SU-DHL-6 (cell line): ENCODE data around the gene KIF3A.

Source experiments
- H2AFZ ChIP-seq: fragments of 200-600 bp; sonication (generic); 2 replicates; pipeline ENCODE4 v1.6.1; 2014; ENCODE audit warnings: low read depth, mild to moderate bottlenecking, moderate library complexity, mixed read lengths, antibody characterized with exemption, low read length; ENCODE audit not compliant: severe bottlenecking
- H3F3A ChIP-seq: fragments of 200-600 bp; shearing (Covaris generic); 2 replicates; pipeline ENCODE4 v1.6.0; 2016; ENCODE audit warnings: antibody characterized with exemption, mild to moderate bottlenecking; ENCODE audit not compliant: insufficient read depth
- H3K27ac ChIP-seq: fragments of 200-600 bp; sonication (generic); 2 replicates; pipeline ENCODE4 v1.5.1; 2016; ENCODE audit warnings: low read depth, mild to moderate bottlenecking, low read length, moderate library complexity, mixed read lengths
- H3K27me3 ChIP-seq: fragments of 200-600 bp; sonication (generic), shearing (Covaris generic); 2 replicates; pipeline ENCODE4 v1.6.0; 2014; ENCODE audit warnings: mild to moderate bottlenecking, low read length
- H3K36me3 ChIP-seq: fragments of 200-600 bp; sonication (generic); 2 replicates; pipeline ENCODE4 v1.6.1; 2014; ENCODE audit warnings: mild to moderate bottlenecking, low read length, mixed read lengths
- H3K4me2 ChIP-seq: fragments of 300-600, 200-600 bp; shearing (Covaris generic), sonication (generic); 2 replicates; pipeline ENCODE4 v1.6.0; 2014; ENCODE audit warnings: low read length, low read depth, mild to moderate bottlenecking; ENCODE audit not compliant: poor library complexity, severe bottlenecking
- H3K4me3 ChIP-seq: fragments of 200-600 bp; sonication (generic); 2 replicates; pipeline ENCODE4 v1.5.1; 2014; ENCODE audit warnings: antibody characterized with exemption, low read length, mild to moderate bottlenecking, mixed read lengths; ENCODE audit not compliant: insufficient read depth, poor library complexity, severe bottlenecking
- H3K79me2 ChIP-seq: fragments of 200-600 bp; sonication (generic); 2 replicates; pipeline ENCODE4 v1.6.1; 2014; ENCODE audit warnings: mild to moderate bottlenecking, low read length, moderate library complexity; ENCODE audit not compliant: insufficient read depth
- H3K9ac ChIP-seq: fragments of 200-600 bp; sonication (generic); 2 replicates; pipeline ENCODE4 v1.7.0; 2014; ENCODE audit warnings: mild to moderate bottlenecking, low read length
- H3K9me2 ChIP-seq: fragments of 200-600 bp; sonication (generic); replicated peaks from 2 replicates; pipeline ENCODE4 v1.6.1; 2014; ENCODE audit warnings: low read length; ENCODE audit not compliant: insufficient read depth
- H3K9me3 ChIP-seq: fragments of 200-600 bp; sonication (generic); 2 replicates; pipeline ENCODE4 v1.6.1; 2014; ENCODE audit warnings: low read length, mixed read lengths; ENCODE audit not compliant: insufficient read depth
- H4K20me1 ChIP-seq: fragments of 200-600 bp; sonication (generic); 2 replicates; pipeline ENCODE4 v1.6.1; 2014; ENCODE audit warnings: low read depth, mild to moderate bottlenecking, antibody characterized with exemption, low read length, moderate library complexity, mixed read lengths
- EZH2phosphoT487 ChIP-seq: fragments of 200-600 bp; sonication (generic), shearing (Covaris generic); conservative IDR thresholded peaks from 2 replicates; pipeline ENCODE4 v1.6.1; 2018; ENCODE audit warnings: mild to moderate bottlenecking, antibody characterized with exemption, low read length, moderate library complexity, mixed read lengths
- TF ChIP-seq, protein P1 (sequence below): fragments of 200-600 bp; sonication (generic); IDR thresholded peaks from one replicate; pipeline ENCODE4 v1.5.1; 2017; ENCODE audit warnings: antibody characterized with exemption, mild to moderate bottlenecking, low read length, moderate library complexity; ENCODE audit not compliant: insufficient read depth, poor library complexity, severe bottlenecking

KIF3A gene

DNA sequence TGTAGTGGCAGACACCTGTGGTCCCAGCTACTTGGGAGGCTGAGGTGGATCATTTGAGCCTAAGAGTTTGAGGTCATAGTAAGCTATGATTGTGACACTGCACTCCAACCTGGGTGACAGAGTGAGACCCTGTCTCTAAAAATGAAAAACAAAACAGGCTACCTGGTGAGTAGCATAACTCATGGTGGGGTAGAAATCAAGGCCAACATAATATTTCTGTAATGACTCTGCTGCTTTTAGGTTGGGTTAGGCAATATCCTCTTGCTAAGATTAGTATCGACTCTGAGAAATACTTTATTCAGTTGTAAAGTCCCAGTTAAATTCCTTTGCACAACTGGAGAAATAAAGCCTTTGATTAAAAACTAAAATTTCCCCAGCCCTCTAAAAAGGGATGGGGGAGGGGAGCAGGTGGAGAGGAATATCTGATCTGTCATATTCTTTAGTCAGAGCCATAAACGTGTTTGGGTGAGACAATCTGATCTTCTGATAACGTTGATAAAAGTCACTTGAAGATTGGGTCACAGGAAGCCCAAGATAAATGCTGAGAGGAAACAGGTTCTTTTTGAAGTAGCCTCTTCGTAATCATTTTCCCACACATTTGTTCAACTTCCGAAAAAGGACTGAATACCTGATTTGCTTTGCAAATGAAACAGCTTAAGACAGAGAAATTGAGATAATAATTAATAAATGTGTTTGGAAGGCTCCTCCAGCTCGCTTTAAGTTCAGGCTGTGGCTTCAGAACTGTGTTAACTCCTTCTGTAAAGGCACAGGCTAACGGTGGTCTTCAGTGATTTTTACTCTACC, 48.6 kb downstream of the KIF3A start:
- Histone ChIP-seq H3K79me2 (no peaks in the 10 kb centered on the region), H3K36me3 (no peaks in the 10 kb centered on the region), H3K27me3 (no peaks in the 10 kb centered on the region), H3K4me3 (no peak overlapping the region), H4K20me1 (no peaks in the 10 kb centered on the region), H3K27ac (no peak overlapping the region), H3K9me3 (no peaks in the 10 kb centered on the region), H3F3A (no peaks in the 10 kb centered on the region), H3K4me2 (no peak overlapping the region), H3K9ac (no peak overlapping the region), H2AFZ (no peak overlapping the region), H3K9me2 (no peaks in the 10 kb centered on the region)
- TF ChIP-seq, protein P1, sequence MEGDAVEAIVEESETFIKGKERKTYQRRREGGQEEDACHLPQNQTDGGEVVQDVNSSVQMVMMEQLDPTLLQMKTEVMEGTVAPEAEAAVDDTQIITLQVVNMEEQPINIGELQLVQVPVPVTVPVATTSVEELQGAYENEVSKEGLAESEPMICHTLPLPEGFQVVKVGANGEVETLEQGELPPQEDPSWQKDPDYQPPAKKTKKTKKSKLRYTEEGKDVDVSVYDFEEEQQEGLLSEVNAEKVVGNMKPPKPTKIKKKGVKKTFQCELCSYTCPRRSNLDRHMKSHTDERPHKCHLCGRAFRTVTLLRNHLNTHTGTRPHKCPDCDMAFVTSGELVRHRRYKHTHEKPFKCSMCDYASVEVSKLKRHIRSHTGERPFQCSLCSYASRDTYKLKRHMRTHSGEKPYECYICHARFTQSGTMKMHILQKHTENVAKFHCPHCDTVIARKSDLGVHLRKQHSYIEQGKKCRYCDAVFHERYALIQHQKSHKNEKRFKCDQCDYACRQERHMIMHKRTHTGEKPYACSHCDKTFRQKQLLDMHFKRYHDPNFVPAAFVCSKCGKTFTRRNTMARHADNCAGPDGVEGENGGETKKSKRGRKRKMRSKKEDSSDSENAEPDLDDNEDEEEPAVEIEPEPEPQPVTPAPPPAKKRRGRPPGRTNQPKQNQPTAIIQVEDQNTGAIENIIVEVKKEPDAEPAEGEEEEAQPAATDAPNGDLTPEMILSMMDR: no peak
- no peak for TF ChIP-seq EZH2phosphoT487

DNA sequence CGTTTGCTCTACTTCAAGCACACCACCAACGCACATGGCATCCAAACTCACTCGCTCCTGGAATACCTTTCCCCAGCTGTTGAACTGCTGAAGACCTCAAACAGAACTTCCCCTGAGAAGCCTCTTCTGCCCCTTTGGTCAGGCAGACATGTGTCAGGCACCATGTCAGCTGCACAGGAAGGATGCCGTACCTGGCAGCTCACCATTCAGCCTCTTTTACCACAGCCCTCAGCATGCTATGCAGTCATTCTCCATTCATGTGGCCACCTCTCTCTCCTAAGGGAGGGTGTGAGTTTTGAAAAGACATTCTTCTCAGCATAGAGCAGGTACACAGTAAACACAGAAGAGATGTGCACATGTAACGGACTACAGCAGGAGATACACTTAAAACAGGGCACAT, 49.4 kb downstream of the KIF3A start:
- Histone ChIP-seq H3K4me2 (no peak overlapping the region), H3K27ac (no peak overlapping the region), H3K4me3 (no peak overlapping the region), H3K36me3 (no peaks in the 10 kb centered on the region), H2AFZ (no peak overlapping the region), H3K27me3 (no peaks in the 10 kb centered on the region), H3F3A (no peaks in the 10 kb centered on the region), H3K9me2 (no peaks in the 10 kb centered on the region), H3K9ac (no peak overlapping the region), H4K20me1 (no peaks in the 10 kb centered on the region), H3K9me3 (no peaks in the 10 kb centered on the region), H3K79me2 (no peaks in the 10 kb centered on the region)
- no peak for TF ChIP-seq EZH2phosphoT487
- TF ChIP-seq, protein P1: no peak

- H3K9me2 ChIP-seq: no peaks in the 10 kb centered on the region
- H3K27ac ChIP-seq: no peak overlapping the region
- no peak overlapping the region for H3K9ac ChIP-seq
- H3K27me3 ChIP-seq: no peaks in the 10 kb centered on the region
- H3K79me2 ChIP-seq: no peaks in the 10 kb centered on the region
- no peak overlapping the region for H3K4me3 ChIP-seq
- no peaks in the 10 kb centered on the region for H3K9me3 ChIP-seq
- TF ChIP-seq, protein P1: no peak
- TF ChIP-seq EZH2phosphoT487: no peak
- no peaks in the 10 kb centered on the region for H3K36me3 ChIP-seq
- no peaks in the 10 kb centered on the region for H4K20me1 ChIP-seq
- no peak overlapping the region for H3K4me2 ChIP-seq
- H3F3A ChIP-seq: no peaks in the 10 kb centered on the region
- no peak overlapping the region for H2AFZ ChIP-seq
Measured at GRCh38 chr5:132686193-132686592, 51.2 kb downstream of the KIF3A start.
